HG02798 (cell line): ENCODE results near the gene HES7.
"Not testable (repeated sequence)": the region's sequence is repeated elsewhere in the genome, so short reads cannot be mapped to it uniquely, and the experiment has no call there.

ENCODE experiments used
- ATAC-seq: cut with Tn5 transposase; IDR thresholded peaks from one replicate; pipeline ENCODE4 v1.9.1; 2021; ENCODE audit warnings: mild to moderate bottlenecking; ENCODE audit not compliant: unreplicated experiment, poor library complexity

Gene HES7

DNA sequence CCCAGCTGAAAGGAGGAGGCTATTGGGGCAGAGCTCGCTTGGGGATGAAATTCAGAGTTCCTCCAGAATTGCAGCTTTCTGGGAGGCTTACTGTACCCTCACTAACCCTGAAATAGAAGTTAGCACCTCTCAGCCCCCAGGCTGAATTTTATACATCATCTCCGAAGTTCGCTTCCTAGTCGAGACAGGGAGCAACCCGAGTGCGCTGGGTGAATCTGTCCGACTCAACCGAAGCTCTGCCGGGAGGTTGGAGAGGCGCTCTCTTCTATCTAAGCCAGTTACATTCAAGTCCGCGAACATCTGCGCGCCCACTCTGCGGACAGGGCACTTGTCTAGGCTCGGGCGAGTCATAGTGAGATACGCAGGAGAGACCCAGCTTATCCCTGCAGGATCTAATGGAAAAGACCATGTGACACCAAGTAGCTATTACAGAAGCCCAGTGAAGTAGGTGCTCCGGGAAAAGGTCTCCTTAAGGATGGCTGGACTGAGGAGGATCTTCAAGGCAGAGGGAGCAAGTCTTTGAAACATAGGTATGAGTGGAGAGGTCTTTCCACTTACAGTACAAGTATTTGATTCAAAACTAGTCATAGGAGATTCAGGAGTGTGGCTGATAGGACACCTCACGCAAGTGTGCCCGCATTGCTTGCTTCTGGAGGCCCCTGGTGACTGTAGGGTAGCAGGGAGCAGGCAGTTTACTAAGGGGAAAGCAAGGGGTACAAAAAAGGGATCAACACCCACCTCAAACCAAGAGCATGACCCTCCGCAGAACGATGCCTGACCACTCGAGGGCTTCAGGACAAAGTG lies 646 bp upstream of the HES7 start:
- no peak for ATAC-seq

GRCh38 chr17:8122924-8123694 lies 797 bp downstream of the HES7 start:
- ATAC-seq: no peak

DNA sequence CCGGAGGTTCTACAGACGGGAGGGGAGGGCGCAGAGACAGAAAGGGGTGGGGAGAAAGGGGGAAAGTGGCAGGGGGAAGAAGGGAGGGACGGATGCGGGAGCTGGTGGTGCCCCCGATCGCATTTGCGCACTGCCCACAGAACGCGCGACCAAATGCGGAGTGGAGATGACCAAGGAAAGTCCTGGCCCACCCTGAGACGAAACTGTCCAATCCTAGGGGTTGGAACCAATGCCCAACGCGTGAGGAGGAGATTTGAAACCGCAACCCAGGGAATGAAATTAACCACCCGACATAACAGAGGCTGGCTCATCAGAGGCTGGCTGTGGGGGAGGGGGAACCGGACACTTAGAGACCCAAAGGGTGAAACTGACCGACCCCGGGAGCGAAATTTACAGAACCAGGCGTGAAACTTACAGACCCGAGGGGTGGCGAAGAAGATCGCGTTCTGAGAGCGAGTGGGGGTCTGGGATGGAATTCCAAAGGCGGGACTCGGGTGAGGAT lies 1.4 kb downstream of the HES7 start:
- ATAC-seq: no peak

DNA sequence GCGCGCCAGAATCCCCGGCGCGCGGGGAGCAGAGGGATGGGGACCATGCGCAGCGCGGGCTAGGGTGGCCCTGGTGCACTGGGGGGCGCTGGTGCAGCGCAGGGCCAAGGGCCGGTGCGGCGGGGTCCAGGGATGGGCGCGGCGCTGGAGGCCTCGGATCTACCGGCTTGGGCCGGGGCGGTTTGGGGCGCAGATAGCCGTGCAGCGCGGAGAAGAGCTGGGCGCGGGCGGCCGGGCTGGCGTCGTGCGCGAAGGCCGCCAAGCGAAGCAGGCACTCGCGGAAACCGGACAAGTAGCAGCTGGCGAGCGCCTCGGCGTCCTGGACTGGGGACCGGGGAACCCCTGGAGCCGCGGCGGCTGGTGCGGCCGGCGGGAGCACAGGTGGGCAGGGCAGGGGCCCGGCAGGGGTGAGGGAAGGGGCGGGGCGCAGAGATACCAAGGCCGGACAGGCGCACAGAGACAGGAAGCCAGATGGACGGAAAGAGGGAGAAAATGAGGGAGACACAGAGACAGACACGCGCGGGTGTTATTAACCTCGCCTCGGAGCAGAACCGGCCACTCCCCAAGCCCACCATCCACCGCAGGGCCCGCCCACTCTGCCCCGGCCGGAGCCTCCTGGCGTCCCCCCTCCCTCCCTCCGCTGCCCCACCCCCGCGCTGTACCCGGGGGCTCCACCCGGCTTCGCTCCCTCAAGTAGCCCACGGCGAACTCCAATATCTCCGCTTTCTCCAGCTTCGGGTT lies 2.1 kb downstream of the HES7 start:
- peak; percentile 27 for ATAC-seq

DNA sequence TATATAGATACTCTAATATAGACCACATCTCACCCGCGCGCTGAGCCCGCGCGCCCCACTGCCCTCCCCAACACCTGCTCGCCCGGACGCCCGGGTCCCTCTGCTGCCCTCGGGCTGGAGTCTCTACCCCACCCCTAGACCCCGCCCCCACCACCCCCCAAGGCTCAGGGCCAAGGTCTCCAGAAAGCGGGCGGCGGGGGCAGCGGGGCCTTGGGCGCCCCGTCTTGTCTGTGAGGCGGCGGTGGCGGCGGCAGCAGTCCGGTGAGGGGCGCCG lies 2.6 kb downstream of the HES7 start:
- no peak for ATAC-seq

DNA sequence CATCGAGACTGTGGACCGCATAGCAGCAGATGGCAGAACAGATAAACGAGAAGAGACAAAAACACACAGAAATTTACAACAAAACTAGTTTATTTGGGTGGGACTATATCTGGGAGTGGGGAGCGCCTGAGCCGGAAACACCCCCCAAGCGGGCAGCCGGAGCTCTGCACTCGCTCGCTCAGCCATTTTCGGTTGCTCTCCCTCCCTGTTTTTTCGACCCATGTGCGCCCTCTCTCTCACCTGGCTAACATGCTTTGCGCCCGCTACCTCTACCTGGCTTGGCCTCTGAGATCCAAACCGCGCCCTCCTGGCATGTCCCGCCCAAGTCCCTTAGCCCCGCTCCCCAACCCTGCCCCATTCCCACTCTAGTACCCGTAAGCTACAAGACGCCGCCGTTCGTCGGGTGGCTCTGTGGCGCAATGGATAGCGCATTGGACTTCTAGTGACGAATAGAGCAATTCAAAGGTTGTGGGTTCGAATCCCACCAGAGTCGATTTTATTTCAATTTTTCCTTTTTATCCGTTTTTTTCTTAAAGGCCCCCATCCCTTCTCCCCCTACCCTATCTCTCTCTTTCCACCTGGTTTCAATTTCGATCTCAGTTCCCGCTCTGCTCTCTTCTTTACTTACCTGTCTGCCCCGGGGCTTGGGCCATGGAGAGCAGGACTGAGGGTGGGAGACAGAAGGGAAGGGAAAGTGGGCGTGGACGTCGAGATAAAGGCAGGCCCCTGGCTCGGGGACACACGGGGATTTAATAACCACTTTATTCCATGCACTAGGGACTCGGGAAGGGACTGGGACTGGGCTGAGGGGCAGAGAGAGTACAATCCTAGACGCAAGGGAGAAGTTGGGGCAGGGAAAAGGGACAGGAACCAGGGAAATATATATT lies 3.1 kb downstream of the HES7 start:
- no peak for ATAC-seq

DNA sequence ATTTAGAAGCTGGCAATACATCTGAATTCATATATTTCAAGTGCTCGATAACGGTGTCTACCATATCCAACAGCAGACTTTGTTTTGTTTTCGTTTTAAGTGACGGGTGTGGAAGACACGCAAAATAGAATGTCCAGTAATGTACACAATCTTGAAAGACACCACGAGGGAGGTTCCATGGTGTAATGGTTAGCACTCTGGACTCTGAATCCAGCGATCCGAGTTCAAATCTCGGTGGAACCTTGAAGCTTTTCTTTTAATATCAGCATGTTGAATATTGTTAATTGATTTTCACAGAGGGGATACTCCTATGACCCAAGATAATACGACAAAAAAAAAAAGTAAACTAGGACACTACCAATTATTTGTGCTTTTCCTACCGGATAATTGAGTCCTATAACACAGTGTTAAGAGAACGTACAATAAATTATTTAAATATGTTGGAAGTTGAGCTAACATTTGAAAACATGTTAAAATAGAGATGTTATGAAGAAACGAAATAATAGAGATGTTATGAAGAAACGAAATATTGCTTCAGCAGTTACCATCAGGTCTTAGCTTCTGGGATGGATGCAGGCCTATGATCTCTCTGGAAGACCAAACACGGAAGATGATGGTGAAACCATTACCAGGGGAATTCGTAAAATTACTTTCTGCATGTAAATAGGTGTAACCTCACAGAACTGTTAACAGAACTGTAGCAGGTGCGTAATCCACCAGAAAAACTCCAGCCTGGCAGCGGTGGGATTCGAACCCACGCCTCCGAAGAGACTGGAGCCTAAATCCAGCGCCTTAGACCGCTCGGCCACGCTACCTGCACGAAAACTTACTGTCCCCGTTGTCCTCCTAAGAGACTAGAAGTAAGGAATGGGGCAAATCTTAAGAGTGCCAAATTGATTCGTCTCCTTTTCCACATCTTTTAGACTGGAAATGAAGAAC lies 4.1 kb downstream of the HES7 start:
- ATAC-seq: peak; percentile 41

DNA sequence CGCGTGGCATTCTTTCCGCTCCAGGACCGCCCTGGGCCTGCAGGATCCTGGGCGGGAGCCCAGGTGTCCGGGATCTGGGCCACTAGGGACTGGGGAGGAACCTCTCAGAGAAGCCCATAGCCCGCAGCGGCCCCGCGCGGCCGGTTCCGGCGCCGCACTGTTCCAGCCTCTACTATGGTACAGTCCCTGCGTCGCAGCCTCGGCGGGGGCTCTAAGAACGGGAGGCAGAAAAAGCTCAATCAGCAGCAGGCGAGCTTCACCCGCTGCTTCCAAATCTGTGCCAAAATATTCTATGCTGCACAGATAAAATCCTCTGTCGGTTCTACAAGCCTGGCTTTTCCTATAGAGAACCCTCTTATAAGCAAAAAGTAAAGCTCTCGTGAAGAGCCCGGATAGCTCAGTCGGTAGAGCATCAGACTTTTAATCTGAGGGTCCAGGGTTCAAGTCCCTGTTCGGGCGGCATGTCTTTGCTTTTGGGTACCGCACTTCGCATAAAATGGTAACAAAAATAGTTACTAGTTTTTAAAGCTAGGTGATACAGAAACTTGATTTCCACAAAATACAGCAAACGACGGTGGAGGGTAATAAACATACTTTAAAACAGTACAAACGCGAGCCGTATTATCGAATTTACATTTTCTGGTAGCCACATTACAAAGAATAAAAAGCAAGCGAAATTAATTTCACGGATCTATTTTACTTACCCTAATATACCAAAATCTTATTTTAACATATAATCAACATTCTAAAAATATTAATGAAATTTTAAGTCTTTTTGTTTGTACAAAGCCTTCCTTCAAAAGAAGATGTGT lies 4.9 kb downstream of the HES7 start:
- ATAC-seq: peak; percentile 42

DNA sequence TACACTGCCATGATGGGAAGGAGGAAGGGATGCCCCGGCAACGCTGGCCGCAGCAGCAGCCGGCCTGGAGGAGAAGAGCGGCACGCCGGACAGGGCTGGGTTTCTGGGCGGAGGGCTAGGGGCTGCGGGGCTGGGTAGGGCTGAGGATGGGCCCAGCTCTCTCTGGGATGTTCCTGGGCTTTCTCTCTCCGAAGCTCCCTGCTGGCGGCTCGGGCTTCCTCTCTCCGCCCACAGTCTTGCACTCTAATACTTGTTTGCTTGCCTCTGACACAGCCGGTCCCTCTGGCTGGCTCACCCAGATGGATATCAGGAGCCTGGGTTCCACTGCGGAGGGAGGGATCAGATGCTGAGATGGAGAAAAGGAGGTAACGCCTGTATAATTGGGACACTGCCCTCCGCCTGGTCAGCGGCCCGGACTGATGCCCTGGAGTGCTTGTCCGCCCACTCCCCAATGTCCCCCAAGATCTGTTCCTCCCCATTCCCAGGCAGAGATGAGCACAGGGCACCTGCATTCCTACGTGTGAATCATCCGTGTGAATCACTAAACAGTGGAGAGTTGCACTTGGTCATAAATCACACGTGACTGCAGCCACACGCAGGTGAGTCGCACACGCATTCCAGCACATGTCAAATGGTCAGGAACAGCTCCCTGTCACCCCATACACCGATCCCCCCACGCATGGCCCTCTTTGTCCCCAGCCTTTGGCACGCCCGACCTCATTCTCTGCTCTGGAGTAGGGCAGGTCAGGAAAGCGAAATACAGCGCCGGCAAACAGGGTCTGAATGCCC lies 5.7 kb downstream of the HES7 start, which contains the start of gene ALOXE3:
TSS of gene ALOXE3 (minus strand) at position 535 of the 789 bp plus-strand sequence. CDS start at position 11, 524 bp downstream.
- no peak for ATAC-seq

DNA sequence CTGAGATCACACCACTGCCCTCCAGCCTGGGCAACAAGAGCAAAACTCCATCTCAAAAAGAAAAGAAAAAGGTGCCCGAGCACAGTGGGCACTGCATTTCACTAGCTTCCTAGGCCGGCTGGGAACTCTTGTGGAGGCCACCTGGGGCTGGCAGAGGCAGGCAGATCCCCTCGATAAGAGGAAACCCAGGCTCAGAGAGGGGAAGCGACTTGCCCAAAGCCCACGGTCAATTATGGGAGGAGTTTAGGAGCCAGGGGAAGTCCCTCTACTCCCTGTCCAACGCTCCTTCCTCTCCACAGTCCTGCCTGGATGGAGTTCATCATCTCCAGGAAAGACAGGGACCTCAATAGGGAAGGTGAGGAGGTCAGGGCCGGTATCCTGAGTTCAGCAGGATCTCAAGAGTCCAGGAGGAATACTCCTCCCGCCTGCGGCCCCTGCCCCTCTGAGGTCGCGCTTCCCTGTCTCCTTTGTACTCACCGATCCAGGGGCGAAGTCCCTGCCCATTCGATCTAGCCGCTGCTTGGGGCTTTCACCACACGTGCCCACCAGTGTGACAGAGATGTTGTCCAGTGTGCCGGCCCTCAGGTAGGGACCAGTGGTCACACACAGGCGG lies 6.4 kb downstream of the HES7 start:
- ATAC-seq: no peak

- no peak for ATAC-seq
Observed at GRCh38 chr17:8116776-8117175, 7.1 kb downstream of the HES7 start.

DNA sequence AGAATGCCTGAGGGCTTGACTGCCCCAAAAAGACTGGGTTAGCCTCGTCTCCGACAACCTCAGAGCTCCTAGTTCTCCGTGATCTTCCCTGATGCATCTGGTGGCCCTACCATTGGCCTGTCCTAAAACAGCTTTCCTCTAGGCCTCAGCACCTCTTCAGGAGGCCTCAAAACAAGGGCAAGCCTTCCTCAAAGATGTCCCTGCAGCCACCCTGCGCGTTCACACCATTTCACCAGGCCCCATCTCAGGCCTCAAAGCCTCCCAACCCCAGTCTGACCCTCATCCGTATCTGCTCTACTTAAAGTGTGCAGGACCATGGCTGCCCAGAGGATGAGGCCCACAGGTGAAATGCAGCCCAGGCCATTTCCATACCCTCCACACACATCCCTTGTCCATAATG lies 13.0 kb downstream of the HES7 start:
- ATAC-seq: no peak

- no peak for ATAC-seq
Observed at GRCh38 chr17:8110456-8110804, 13.5 kb downstream of the HES7 start.

DNA sequence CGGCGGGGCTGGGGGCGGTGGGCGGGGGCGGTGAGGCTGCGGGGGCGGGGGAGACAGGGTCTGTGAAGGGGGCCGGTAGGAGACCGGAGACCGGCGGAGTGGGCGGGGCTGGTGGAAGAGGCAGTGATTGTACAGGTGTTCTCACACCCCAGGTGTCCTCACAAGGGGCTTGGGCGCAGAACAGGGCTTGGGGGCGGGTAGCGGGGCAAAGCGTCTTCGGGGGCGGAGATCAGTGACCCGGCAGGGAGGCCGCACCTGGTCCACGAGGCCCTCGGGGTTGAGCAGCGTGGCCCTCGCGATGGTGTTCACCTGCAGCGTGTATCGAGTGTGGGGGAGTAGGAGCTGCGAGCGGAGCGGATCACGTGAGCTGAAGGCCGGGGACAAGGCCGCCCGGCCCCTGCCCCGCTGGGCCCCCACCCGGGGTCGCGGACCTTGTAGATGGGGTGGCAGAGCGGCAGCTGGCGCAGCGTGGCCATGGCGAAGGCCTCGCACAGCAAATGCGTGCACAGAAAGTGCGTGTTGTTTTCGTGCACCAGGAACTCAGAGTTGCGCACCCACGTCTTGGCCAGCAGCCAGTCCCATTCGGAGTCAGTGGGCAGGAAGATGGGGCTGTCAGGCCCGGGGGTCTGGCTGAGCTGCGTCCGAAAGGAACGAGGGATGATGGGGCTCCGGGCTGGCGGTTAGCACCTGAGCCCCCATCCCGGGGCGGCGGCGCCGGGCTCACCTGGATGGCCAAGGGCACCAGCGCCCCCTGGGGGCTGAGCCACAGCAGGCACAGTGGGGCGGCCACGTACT lies 14.0 kb downstream of the HES7 start:
- peak; percentile 65 for ATAC-seq

GRCh38 chr17:8108972-8109660 lies 14.8 kb downstream of the HES7 start:
- ATAC-seq: no peak

DNA sequence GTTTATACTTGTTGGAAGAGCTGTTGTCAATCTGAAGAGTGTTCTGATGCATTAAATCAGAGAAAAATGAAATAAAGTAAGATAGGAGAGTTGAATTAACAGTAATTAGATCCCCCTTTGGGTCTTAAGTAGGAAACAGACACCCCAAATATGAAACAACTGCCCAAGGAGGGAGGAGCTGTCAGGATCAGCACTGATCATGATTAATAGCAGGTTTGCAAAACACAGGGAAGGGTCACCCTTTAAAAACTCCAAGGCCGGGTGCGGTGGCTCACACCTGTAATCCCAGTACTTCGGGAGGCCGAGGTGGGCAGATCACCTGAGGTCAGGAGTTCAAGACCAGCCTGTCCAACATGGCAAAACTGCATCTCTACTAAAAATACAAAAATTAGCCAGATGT lies 16.9 kb downstream of the HES7 start:
- ATAC-seq: not testable (repeated sequence)
